HG02885 (cell line): ENCODE measurements around the gene ABR.

Experiments
- ATAC-seq: cut with Tn5 transposase; IDR thresholded peaks from one replicate; pipeline ENCODE4 v1.9.1; 2021; ENCODE audit warnings: mild to moderate bottlenecking; ENCODE audit not compliant: unreplicated experiment, poor library complexity

ABR gene

GRCh38 chr17:1021147-1021546 lies 158.6 kb downstream of the ABR start:
- ATAC-seq, result no peak

- ATAC-seq, result no peak
These were observed 160.3 kb downstream of the ABR start for GRCh38 chr17:1019451-1019850.

GRCh38 chr17:1018547-1018946 lies 161.2 kb downstream of the ABR start:
- no peak for ATAC-seq

GRCh38 chr17:1013729-1014090 lies 166.1 kb downstream of the ABR start:
- no peak for ATAC-seq

- ATAC-seq, result no peak
These were observed 166.7 kb downstream of the ABR start for GRCh38 chr17:1012823-1013728.

GRCh38 chr17:1011760-1012735 lies 167.7 kb downstream of the ABR start:
- no peak for ATAC-seq

- no peak for ATAC-seq
These were observed 168.6 kb downstream of the ABR start for GRCh38 chr17:1011138-1011537.

- no peak for ATAC-seq
These were observed 169.2 kb downstream of the ABR start for GRCh38 chr17:1010586-1010985.

- ATAC-seq, result no peak
These were observed 169.7 kb downstream of the ABR start for GRCh38 chr17:1010086-1010450.

- no peak for ATAC-seq
These were observed 170.3 kb downstream of the ABR start for GRCh38 chr17:1009229-1010085.

- ATAC-seq, result no peak
These were observed 171.6 kb downstream of the ABR start for GRCh38 chr17:1008008-1008761.

GRCh38 chr17:1007310-1008007 lies 172.3 kb downstream of the ABR start:
- no peak for ATAC-seq

- ATAC-seq, result no peak
These were observed 173.7 kb downstream of the ABR start for GRCh38 chr17:1006054-1006453.

- ATAC-seq, result no peak
These were observed 174.3 kb downstream of the ABR start for GRCh38 chr17:1005361-1005946.

- ATAC-seq, result no peak
These were observed 174.9 kb downstream of the ABR start for GRCh38 chr17:1004769-1005295.

- no peak for ATAC-seq
These were observed 175.6 kb downstream of the ABR start for GRCh38 chr17:1003972-1004768.

- ATAC-seq, result no peak
These were observed 176.2 kb downstream of the ABR start for GRCh38 chr17:1003633-1003971.
